HG02973 (cell line): ENCODE data around the gene ECI1.
"Not testable (repeated sequence)": the region's sequence is repeated elsewhere in the genome, so short reads cannot be mapped to it uniquely, and the experiment has no call there.

Experiments
- ATAC-seq: cut with Tn5 transposase; IDR thresholded peaks from one replicate; pipeline ENCODE4 v1.9.1; 2021; ENCODE audit warnings: moderate library complexity; ENCODE audit not compliant: unreplicated experiment

Gene ECI1

DNA sequence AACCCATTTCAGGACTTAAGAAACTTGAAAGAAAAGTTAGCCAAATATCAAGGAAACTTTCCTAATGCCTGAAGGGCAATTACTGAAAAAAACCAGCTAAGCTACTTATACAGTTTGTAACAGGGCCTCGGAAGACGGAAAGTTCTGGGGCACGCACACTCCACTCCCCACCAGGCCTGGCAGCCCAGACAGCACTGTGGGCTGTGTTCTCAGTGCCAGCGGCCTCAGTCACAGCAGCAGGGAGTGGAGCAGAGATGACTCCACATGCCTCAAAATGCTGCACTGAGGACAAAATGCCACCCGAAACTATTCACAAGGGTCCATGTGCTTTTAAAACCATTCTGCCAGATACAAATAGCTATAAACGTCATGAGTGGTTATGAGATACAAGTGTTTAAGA is 6.3 kb upstream of the ECI1 start:
- no peak for ATAC-seq

DNA sequence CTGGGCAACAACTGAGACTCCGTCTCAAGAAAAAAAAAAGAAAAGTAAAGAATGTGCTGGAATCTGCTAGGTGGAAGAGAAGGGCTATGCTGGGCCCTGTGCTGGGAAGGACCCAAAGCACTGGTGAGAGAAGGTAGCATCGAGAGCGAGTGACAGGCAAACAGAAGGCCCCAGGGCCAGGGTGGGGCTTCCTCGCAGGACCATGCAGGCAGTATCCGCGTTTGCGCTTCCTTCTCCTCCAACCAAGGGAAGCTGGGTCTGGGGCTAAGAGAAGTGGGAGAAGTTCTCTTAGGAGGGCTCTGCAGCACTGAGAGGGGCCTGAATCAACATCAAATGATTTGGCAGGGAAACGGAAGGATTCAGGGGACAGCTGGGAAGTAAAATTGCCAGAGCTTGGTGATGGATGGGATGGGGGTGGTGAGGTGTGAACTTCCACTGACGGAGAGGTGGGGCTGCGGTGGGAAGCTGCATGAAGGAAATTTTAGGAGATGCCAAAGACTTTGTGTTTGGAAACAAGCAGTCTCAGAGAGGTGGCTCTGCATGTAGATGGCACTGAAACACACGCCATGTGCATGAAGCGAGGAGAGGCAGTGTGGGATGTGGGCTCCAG is 5.2 kb upstream of the ECI1 start:
- ATAC-seq: no peak

DNA sequence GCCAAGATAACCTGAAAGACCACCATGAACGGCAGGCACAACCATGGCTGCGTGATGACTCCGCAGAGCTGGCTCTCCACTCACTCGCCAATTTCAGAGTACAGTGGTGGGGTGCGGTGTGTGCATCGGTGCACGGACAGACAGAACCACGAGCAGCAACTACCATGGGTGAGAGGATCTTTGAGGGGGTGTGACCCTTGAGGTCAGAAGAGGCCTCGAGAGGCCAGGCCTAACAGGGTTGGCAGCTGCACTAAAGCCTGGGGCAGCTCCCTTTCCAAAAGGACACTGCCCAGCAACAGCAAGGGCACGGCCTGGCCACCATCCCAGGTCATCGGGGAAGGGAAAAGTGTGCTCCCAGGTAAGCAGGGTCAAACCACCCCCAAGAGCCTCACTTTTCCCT is 1.9 kb upstream of the ECI1 start:
- no peak for ATAC-seq

DNA sequence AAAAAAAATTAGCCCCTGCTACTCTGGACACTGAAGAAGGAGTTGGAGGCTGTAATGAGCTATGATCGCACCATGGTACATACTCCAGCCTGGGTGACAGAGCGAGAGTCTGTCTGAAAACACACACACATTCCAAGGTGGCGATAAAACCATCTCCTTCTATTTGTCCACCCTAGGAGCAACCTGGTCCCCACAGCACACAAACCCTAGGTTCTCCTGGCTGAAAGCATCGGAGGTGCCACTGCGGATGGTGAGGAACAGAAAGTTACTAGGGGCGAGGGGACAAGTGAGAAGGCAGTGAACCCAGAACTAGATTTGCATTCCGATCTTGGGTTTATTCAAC is 1.4 kb upstream of the ECI1 start:
- ATAC-seq: no peak

DNA sequence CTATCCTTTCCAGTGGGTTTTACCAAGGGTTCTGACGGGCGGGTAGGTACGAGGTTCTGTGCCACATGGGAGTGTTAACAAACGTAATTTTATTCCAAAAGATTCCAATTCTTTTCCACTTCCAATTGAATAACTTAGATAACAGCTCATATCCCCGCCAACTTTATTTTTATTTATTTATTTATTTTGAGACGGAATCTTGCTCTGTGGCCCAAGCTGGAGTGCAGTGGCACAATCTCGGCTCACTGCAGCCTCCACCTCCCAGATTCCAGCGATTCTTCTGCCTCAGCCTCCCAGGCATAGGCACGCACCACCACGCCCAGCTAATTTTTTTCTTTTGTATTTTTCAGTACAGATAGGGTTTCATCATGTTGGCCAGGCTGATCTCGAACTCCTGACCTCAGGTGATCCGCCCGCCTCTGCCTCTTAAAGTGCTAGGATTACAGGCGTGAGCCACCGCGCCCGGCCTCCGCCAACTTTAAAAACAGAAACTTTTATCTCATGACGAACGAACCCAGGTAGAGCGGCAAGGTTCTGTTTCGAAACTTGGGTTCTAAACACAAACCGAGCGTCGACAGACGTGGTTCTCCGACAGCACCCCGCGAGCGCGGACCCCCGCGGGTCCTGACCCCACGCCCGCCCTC is 613 bp downstream of the ECI1 start:
- no peak for ATAC-seq

DNA sequence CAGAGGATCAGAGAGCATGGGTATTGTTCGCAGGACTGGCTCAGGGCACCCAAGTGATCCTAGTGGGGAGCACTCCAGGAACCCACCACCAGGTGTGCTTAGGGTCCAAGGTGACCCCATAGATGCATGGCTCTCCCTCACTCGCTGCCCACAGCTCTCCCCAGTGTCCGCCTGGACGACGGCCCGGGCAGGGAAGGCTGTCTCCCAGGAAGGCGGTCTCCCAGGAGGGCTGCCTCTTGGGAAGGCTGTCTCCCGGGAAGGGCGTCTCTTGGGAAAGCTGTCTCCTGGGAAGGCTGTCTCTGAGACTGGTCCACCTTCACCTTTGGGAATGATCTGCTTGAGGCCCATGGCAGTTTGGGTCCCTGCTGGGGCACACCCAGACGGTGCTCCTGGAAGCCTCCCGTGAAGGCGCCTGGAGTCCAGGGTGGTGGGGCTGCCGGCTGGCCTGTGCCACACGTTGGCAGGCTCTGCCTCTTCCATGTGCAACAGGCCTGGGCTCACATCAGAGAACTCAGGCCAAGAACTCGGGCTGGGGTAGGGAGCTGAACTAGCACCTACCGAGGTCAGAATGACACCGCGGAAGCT is 5.0 kb downstream of the ECI1 start:
- ATAC-seq: no peak

DNA sequence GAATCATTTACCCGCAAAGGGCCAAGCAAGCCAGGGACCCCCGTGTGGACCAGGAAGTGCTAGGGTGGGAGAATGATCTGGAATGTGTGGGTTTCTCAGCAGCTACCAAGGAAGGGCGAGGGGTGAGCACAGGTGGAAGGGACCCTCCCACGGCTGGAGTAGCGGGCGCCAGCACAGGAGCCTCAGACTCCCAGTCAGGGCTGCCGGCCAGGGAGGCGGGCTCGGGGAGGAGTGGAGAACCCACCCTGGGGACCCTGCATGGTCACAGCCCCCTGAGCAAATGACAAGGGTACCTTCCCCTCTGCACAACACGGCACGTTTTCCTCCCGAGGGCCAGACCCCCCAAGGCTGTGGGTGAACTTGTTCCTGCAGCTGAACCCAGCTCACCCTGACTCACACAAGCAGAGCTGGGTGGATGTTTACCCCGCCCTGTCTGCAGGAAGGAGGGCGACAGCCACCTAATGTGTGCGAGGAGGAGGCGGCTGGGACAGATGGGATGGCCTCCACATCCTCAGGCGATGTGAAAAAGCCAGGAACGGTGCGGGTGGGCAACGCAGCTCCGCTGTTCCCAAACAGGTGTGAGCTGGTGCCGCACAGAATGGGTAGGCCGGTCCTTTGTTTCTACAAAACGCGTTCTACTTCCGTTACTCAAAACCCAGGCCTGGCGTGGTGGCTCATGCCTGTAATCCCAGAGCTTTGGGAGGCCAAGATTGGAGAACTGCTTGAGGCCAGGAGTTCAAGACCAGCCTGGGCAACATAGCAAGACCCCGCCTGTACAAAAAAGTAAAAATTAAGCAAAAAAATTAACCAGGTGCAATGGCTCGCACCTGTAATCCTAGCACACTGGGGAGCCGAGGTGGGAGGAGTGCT is 6.2 kb downstream of the ECI1 start:
- no peak for ATAC-seq

DNA sequence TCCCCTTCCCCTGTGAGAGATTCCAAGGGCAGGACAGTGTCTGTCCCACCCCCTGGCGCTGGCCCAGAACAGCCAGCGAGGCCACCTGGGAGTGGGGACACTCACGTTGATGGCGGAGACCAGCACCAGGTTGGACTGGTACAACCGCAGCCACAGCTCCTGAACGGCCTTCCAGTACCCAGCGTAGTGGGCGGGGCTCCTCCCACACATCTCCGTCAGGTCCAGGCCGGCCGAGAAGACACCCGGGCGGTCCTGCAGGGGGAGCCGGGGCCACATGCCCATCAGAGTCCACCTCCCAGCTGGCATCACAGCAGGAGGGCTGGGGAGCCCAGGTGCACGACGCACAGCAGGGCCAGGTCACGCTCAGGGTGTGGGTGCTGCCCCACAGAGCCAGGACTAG is 7.1 kb downstream of the ECI1 start:
- ATAC-seq: no peak

DNA sequence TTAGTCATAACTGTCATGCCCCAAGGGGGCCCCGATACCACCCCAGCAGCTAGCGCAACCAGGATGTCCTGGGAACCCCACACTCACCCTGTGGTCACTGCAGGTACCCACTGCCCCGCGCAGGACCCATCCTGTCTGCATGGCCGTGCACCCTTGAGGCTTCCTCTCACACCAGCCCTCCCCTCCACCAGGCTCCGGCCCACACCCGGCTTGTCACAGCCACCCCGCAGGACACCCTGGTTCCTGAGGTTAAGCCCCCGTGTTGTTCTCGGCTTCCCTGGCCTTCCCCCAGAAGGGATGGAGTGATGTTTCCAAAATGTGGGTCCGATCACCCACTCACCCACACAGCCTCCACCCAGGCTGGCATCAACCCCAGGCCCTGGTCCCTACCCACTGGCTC is 7.6 kb downstream of the ECI1 start:
- ATAC-seq: no peak

DNA sequence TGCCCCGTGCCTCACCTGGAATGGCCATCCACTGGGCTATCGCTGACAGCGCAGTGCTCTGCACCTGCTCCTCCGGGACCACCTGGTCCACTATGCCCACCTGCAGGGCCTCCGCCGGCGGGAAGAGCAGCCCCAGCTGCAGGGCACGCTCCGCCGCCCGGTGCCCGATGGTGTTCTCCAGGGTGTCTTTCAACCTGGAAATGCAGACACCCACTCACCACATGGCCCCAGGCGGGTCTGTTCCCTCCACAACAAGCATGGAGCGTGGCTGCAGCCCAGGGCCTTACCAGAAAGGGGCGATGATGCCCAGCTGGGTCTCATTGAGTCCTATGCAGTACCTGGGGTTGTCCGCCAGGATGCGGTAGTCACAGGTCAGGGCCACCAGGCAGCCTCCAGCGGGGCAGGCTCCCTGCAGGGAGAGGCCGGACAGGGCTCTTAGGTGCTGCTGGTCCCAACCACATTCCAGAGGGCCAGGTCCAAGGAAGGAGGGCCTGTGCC is 8.3 kb downstream of the ECI1 start:
- no peak for ATAC-seq

DNA sequence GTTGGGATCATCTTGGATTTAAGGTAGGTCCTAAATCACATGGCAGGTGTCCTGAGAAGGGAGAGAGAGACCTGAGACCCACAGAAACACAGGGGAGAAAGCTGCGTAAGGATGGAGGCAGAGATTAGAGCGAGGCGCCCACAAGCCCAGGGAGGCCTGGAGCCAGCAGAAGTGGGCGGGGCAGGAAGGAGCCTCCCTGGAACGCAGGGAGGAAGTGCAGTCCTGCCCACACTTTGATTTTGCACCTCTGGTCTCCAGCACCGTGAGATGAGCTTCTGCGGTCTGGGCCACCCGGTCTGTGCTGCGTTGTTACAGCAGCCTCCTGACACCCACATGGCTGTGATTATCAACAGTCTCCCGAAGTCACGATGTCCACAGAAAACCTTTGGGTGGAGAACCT is 8.8 kb downstream of the ECI1 start:
- no peak for ATAC-seq

DNA sequence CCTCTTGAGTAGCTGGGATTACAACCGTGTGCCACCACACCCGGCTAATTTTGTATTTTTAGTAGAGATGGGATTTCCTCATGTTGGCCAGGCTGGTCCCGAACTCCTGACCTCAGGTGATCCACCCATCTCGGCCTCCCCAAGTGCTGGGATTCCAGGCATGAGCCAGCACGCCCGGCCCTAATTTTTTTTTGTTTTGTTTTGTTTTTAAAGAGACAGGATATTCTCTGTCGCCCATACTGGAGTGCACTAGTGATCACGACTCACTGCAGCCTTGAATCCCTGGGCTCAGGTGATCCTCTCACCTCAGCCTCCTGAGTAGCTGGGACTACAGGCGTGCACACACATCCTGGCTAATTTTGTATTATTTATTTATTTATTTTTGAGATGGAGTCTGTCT is 11.1 kb downstream of the ECI1 start:
- not testable (repeated sequence) for ATAC-seq

DNA sequence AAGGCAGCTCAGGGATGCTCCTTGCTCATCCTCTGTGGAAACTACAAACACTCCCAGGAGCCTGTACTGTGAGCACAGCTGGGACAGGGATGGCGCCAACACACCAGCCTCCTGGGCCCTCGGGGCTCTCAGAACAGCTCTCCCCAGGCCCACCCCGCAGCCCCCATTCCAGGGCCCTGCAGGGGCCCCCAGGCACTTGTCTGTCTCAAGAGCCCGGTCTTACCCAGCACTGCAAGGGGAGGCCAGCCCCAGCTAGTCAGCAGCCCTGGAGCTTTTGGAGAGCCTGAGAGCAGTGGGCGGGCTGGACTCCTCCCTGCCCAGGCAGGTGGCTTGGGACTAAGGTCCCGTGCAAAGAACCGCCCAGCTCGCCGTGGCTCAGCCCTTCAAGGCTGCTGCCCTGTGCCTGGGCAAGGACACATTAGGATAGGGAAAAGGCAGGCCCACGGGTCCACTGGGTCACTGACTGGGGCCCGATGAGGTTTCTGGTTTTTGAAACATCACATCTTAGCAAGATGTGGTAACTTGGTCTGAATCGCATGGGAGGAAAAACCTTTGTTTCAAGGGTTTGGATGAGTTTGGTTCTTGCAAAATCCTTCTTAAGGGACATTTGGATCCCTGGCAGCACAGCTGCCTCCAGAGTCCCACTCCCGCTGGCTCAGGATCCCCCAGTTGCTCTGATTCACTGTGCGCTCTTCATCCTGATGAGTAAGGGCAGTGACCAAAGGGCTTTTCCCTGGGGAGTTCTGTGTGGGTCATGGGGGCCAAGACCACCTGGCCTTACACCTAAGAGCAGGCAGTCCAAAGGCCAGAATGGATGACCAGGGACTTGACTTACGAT is 12.3 kb downstream of the ECI1 start:
- ATAC-seq: no peak

DNA sequence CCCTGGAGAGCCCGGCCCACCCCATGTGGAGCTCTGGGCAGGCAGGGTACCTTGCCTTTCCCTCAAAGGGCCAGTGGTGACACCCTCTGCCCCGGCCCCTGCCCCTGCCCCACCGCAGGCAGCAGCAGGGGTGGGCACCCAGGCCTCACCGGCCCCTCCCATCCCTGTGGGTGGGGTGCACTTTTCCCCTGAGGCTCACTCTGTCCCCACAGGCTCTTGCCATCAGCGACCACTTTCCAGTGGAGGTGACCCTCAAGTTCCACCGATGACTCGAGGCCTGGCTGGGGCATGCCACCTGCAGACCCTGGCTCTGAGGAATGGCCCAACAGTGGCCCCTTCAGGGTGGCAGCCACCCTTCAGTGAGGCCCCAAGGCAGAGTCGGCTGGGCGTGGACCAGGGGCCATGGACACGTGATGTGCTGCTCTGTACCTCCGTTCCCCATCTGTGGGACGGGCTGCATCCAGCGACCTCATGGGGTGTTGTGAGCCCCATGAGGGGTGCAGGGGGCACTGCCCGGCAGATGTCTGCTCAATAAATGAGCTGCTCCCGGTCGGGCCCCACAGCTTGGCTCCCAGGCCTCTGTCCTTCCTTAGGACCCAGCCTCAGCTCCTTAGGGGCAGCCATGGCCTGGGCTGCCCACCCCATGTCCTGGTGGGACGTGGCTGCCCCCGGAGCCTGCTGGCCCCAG is 13.1 kb downstream of the ECI1 start:
- ATAC-seq: no peak

DNA sequence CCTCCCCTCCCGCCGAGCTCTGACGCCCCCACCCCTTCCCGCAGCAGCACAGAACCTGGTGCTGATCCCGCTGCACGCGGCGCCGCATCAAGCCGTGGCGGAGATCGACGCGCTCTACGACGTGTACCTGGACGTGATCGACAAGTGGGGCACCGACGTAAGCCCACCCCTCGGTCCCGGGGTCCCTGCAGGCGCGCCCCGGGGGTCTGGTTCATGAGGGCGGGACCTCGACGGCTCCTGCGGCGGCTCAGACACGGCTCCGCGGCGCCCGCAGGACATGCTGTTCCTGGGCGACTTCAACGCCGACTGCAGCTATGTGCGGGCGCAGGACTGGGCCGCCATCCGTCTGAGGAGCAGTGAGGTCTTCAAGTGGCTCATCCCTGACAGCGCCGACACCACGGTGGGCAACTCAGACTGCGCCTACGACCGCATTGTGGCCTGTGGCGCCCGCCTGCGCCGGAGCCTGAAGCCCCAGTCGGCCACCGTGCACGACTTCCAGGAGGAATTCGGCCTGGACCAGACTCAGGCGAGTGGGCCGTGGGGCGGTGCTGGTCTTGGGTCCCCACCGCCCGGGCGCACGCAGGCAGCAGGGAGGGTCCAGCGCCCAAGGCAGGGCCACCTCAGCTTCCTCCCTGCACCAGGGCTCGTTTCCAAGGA is 13.8 kb downstream of the ECI1 start:
- ATAC-seq: no peak

DNA sequence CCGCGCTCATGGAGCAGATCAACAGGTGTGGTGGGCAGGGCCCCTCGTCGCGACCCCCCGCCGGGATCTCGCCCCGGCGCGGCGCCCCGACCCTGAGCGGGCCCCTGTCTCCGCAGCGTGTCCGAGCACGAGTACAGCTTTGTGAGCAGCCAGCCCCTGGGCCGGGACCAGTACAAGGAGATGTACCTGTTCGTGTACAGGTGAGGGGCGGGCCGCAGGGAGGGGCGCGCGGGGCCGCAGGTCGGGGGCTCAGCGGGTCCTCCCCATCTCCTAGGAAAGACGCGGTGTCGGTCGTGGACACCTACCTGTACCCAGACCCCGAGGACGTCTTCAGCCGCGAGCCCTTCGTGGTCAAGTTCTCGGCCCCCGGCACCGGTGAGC is 14.3 kb downstream of the ECI1 start:
- ATAC-seq: no peak

DNA sequence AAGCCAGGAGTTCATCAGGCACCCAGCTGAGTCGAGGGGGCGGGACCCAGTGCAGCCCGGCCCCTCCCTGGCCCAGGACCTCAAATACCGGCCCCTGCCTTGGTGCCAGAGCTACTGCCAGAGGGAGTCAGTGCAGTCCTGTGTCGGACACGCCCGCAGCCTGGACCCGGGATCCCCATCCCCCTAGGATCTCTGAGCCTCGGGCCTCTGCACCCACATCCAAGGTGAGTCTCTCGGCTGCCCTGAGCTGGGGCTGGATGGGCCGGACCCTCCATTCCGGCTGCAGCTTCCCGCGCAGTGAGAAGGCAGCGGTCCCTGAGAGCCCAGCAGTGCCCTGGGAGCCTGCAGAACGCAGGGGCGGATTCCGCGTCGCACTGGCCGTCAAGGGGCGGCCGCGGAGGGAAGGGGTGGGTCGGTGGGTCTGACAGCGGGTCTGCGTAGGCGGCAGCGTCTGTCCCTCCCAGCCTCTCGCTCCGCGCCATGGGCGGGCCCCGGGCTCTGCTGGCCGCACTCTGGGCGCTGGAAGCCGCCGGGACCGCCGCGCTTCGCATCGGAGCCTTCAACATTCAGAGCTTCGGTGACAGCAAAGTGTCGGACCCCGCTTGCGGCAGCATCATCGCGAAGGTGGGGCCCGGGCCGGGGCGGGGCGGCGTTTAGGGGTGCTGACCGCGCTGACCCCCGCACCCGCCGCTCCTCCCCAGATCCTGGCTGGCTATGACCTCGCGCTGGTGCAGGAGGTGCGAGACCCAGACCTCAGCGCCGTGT is 14.9 kb downstream of the ECI1 start, which contains the start of gene DNASE1L2:
TSS of gene DNASE1L2 (plus strand) at position 108 of the 765 bp plus-strand sequence. CDS start at position 481, 373 bp downstream.
- ATAC-seq: no peak

DNA sequence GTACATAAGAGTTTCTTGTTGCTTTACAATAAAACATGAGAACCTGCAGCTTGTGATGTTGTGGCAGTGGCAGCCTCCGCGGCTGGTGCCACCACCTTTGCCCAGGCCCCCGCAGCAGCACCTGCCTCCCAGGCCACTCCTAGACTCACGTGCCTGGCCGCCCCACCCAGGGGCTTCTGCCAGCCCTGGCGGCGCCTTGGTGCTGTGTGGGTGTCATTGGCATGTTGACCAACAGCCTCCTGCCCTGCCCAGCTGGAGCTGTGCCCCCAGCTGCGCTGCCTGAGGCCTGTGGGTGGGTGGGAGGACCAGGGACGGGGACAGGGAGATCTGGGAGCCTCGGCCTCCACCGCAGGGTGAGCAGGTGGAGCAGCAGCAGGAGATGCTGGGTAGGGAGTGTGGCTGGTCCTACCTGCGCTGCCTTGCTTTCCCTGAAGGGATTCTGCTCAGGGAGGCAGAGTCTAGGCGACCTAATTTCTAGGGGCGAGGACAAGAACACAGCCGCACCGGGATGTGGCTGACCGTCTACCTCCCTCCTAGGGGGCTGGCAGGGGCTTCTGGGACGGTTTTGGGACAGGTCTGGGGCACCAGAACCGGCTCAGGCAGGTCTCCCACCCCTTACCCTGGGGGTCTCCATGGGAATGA is 15.6 kb downstream of the ECI1 start:
- no peak for ATAC-seq
